Fibroblast of villous mesenchyme (primary cell): ENCODE measurements around the gene GRAMD1B. TPM values are rescaled to one million over a fixed set of nuclear protein-coding genes. Genes with fewer than 3 reads are reported as not detected.
"Not testable (repeated sequence)": the region's sequence is repeated elsewhere in the genome, so short reads cannot be mapped to it uniquely, and the experiment has no call there.

Source experiments
- DNase-seq: peaks from one replicate; pipeline ENCODE4 v3.0.0-alpha.2; 2010; ENCODE audit warnings: low read depth
- H3K4me3 ChIP-seq: 2 replicates; pipeline ENCODE4 v1.5.1; 2011; ENCODE audit warnings: low read depth, mild to moderate bottlenecking, low read length
- CTCF ChIP-seq: IDR thresholded peaks from 2 replicates; pipeline ENCODE4 v1.5.1; 2012; ENCODE audit warnings: low read depth, mild to moderate bottlenecking, low read length; ENCODE audit not compliant: insufficient read depth
- total RNA-seq: library from RNA; depleted of rRNA; stranded (reverse); fragments of >200 nt; gene quantifications from 2 replicates; pipeline ENCODE4 v1.2.3, GENCODE V29; 2012

Gene GRAMD1B
- total RNA-seq, 1 donor = 6.0 TPM

DNA sequence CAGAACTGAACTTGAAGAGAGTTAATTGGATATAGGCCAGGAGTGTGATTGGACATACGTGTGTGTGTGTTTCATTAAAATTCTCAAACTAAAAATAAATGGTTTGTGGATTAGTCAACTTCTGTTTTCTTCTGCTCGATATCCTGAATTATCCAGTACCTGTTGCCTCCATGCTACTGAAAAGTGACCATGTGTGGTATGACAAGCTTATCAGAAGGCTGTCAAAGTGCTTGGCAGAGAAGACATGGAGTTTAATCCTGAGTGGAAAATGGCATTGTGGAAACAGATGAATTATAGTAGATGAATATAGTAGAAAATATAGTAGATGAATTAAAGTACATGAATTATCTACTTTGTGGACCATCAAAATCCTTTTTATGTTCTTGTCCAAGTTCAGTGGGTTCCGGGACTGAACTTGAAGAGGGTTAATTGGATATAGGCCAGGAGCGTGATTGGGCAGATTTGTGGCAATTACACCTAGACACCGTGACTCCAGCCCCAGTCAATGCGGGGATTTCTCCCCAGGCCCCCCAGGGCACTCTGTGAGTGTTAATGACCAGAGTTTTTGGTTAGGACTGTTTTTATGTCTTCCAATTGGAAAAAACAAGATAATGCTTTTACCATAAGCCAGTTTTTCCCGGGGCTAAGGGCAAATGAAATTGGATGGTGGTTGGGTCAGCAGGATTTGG is 30.1 kb downstream of the GRAMD1B start:
- H3K4me3 ChIP-seq = no peak overlapping the region
- no peak for TF ChIP-seq CTCF
- no peak for DNase-seq

GRCh38 chr11:123461164-123461563 is 31.1 kb downstream of the GRAMD1B start:
- TF ChIP-seq CTCF = no peak
- no peak overlapping the region for H3K4me3 ChIP-seq
- no peak for DNase-seq

DNA sequence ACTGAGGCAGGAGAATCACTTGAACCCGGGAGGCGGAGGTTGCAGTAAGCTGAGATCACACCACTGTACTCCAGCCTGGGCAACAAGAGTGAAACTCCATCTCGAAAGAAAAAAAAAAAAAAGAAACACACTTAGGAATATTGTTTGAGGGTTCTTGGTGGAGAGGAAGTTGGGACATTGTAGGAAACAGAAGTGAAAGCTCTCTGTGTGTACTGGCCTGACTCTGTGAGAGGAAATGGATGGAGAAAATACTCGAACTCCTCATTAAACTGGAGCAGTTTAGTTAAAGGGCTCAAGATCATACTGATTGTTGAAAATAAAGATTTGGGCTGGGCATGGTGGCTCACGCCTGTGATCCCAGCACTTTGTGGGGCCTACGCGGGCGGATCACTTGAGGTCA is 35.6 kb downstream of the GRAMD1B start:
- DNase-seq, H3K4me3 ChIP-seq: not testable (repeated sequence)

DNA sequence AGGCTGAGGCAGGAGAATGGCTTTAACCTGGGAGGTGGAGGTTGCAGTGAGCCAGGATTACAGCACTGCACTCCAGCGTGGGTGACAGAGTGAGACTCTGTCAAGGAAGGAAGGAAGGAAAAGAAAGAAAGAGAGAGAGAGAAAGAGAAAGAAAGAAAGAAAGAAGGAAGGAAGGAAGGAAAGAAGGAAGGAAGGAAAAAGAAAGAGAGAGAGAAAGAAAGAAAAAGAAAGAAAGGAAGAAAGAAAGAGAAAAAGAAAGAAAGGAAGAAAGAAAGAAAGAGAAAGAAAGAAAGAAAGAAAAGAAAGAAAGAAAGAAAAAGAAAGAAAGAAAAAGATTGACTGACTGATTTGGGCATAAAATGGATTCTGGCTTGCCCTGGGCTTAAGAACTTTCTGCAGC is 36.1 kb downstream of the GRAMD1B start:
- not testable (repeated sequence) for H3K4me3 ChIP-seq, DNase-seq

- H3K4me3 ChIP-seq = no peak overlapping the region
- DNase-seq = no peak
- no peak for TF ChIP-seq CTCF
Observed at GRCh38 chr11:123469089-123469488, 39.0 kb downstream of the GRAMD1B start.

- no peak for DNase-seq
- TF ChIP-seq CTCF = no peak
- no peak overlapping the region for H3K4me3 ChIP-seq
Observed at GRCh38 chr11:123469586-123469985, 39.5 kb downstream of the GRAMD1B start.

DNA sequence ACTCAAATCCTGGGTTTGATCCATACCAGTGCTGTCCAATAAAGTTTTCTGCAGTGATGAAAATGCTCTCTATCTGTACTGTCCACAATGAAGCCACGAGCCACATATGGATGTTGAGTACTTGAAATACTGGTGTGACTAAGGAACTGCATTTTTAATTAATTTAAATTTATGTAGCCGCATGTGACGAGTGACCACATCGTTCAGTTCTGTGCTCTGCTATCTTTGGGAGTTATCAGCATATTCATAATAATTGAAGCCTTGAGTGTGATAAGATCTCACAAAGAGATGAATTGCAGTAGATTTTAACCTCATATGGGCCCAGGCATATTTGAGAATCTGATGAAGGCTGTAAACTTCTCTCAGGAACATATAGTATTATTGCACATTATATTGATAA is 40.8 kb downstream of the GRAMD1B start:
- no peak for DNase-seq
- no peak for TF ChIP-seq CTCF
- no peak overlapping the region for H3K4me3 ChIP-seq

DNA sequence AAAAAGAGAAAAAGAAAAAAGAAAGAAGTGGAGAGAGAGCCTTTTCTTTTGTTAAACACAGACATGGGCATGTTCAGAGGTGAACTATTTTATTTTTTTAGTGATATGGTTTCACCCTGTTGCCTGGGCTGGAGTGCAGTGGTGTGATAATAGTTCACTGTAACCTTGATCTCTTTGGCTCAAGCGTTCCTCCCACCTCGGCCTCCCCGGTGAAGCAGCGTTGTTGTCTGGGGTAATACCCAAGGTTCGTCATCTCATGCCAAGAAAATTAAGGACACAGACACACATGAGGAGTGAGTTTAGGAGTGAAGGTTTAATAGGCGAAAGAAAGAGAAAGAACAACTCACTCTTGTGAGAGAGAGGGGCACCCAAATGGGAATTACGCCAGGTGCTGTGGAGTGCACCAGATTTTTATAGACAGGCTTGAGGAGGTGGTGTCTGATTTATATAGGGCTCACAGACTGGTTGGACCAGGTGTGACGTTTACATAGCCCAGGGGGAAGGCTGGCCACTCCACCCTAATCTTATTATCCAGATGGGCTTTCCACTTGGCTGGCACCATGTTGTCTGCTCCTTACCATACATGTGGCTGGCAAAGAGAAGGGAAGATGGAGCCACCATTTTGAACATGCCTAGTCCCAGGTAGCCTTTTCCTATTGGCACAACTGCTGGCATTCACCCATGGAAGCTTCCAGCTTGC is 42.3 kb downstream of the GRAMD1B start:
- no peak for DNase-seq
- no peak for TF ChIP-seq CTCF
- no peak overlapping the region for H3K4me3 ChIP-seq
